A549 (cell line): ENCODE measurements around the gene AUH.

ENCODE experiments used
- CBX8 ChIP-seq: fragments of 200-600 bp; sonication (generic); IDR thresholded peaks from 2 replicates; pipeline ENCODE4 v1.6.1; 2016
- CEBPB ChIP-seq, 2 experiments: fragments of >200 bp in 1 of 2; sonication (Bioruptor Twin) in 1 of 2; formaldehyde crosslinking in 1 of 2; IDR thresholded peaks; 2 replicates each; pipeline ENCODE4 v1.6.1; 2012 to 2016
- JUN ChIP-seq, 2 experiments: fragments of >200 bp; sonication (Bioruptor Twin); formaldehyde crosslinking; IDR thresholded peaks; 2 replicates in 1 of 2; 3 replicates in 1 of 2; pipeline ENCODE4 v1.6.1; 2016 to 2017
- PHF8 ChIP-seq: fragments of 200-600 bp; sonication (generic); IDR thresholded peaks from 2 replicates; pipeline ENCODE4 v1.6.1; 2016; ENCODE audit warnings: low read depth, mild to moderate bottlenecking, antibody characterized with exemption, moderate library complexity, borderline replicate concordance
- POLR2A ChIP-seq: IDR thresholded peaks from 2 replicates; pipeline ENCODE4 v1.6.1; 2012; ENCODE audit warnings: mild to moderate bottlenecking, low read length
- POLR2AphosphoS2 ChIP-seq: conservative IDR thresholded peaks from 2 replicates; pipeline ENCODE4 v1.6.1; 2012; ENCODE audit warnings: low read length, improper control_type of control experiment, inconsistent platforms
- RNF2 ChIP-seq: fragments of 200-600 bp; sonication (generic); IDR thresholded peaks from 2 replicates; pipeline ENCODE4 v1.6.1; 2016; ENCODE audit warnings: low read depth, mild to moderate bottlenecking, antibody characterized with exemption, moderate library complexity, borderline replicate concordance
- SREBF2 ChIP-seq: fragments of 450-650 bp; IDR thresholded peaks from 2 replicates; pipeline ENCODE4 v1.6.1; 2014; ENCODE audit warnings: mild to moderate bottlenecking, moderate library complexity
- ZNF302 ChIP-seq: fragments of 250-450 bp; sonication (Bioruptor Pico); IDR thresholded peaks from 2 replicates; pipeline ENCODE4 v1.9.0; 2021; ENCODE audit warnings: inconsistent platforms, mild to moderate bottlenecking, moderate library complexity
- TF ChIP-seq, protein P1 (sequence below): fragments of >200 bp; sonication (Bioruptor Twin); formaldehyde crosslinking; IDR thresholded peaks from 3 replicates; pipeline ENCODE4 v1.5.1; 2016
- TF ChIP-seq, protein P2 (sequence below): IDR thresholded peaks from 2 replicates; pipeline ENCODE4 v1.6.1; 2012

DNA sequence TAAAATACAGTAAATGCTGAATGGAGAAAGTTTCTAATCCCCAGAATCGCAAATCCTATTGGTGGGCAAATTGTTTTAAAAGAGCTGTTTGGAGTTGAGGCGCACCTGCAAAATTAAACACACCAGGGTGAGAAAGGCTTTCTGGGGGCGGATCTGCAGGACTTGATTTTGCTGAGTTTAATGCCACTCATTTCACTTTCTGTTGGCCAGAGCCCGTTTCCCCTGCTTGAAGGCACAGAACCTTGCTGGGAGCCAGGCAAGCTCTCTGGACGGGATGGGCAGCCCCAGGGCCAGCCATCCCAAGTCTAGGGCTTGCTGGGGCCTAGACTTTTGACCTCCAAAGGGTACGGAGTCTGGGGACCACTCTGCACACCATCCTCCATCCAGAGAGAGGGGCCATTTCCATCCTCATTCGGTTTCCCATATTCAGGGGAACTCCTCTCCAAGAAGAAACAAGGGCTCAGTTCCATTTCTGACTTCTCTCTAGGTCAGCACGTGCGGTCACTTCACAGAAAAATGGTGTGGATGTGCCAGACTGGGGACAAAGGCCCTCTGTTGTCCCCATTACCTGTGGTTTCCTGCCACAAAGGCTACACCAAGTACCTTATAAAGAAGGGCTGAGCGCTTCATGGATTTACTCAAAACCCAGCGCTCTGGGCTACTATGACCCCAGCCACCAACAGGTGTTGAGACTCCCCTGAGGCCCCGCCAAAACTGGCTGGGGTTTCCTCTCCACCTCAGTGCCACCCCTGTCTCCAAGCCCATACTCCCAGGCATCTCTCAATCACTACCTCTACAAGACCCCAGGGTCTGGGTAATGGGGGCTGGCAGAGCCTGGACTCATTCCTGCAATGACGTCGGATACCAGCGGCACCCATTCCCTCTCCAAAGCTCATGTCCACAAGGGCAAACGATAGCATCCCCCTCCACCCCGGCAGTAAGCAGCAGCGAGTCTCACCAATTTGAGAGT, 170.0 kb downstream of the AUH start:
- TF ChIP-seq ZNF302 (CRISPR knock-in tag), result no peak
- no peak for TF ChIP-seq PHF8
- TF ChIP-seq, protein P1, sequence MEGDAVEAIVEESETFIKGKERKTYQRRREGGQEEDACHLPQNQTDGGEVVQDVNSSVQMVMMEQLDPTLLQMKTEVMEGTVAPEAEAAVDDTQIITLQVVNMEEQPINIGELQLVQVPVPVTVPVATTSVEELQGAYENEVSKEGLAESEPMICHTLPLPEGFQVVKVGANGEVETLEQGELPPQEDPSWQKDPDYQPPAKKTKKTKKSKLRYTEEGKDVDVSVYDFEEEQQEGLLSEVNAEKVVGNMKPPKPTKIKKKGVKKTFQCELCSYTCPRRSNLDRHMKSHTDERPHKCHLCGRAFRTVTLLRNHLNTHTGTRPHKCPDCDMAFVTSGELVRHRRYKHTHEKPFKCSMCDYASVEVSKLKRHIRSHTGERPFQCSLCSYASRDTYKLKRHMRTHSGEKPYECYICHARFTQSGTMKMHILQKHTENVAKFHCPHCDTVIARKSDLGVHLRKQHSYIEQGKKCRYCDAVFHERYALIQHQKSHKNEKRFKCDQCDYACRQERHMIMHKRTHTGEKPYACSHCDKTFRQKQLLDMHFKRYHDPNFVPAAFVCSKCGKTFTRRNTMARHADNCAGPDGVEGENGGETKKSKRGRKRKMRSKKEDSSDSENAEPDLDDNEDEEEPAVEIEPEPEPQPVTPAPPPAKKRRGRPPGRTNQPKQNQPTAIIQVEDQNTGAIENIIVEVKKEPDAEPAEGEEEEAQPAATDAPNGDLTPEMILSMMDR, result no peak
- no peak for TF ChIP-seq POLR2A
- no peak for TF ChIP-seq RNF2
- TF ChIP-seq SREBF2, result no peak
- no peak for TF ChIP-seq JUN (IDR thresholded peaks at IDR 0.05)
- TF ChIP-seq, protein P2, sequence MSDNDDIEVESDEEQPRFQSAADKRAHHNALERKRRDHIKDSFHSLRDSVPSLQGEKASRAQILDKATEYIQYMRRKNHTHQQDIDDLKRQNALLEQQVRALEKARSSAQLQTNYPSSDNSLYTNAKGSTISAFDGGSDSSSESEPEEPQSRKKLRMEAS, result no peak
- no peak for TF ChIP-seq POLR2AphosphoS2
- TF ChIP-seq CEBPB (IDR thresholded peaks at IDR 0.05), result no peak
- TF ChIP-seq CBX8, result no peak
